Left ventricle myocardium inferior (tissue), 1 donor: Measurements from ENCODE around the gene PROX2. TPM values are rescaled to one million over a fixed set of nuclear protein-coding genes. Genes with fewer than 3 reads are reported as not detected.
A peak's percentile ranks its signal among the peaks of the same experiment; 100 is the strongest.

Experiments used
- DNase-seq: peaks from one replicate; pipeline ENCODE4 v3.0.0-alpha.2; 2020
- H3K27ac ChIP-seq: fragments of 200-600 bp; replicated peaks from 2 replicates; pipeline ENCODE4 v1.8.0; 2021
- H3K27me3 ChIP-seq: fragments of 200-600 bp; 2 replicates; pipeline ENCODE4 v1.8.0; 2021; ENCODE audit warnings: low read depth
- H3K36me3 ChIP-seq: fragments of 200-600 bp; 2 replicates; pipeline ENCODE4 v1.8.0; 2021
- H3K4me1 ChIP-seq: fragments of 200-600 bp; 2 replicates; pipeline ENCODE4 v1.8.0; 2021
- H3K4me3 ChIP-seq: fragments of 200-600 bp; 2 replicates; pipeline ENCODE4 v1.8.0; 2021; ENCODE audit warnings: mild to moderate bottlenecking, moderate library complexity
- H3K9me3 ChIP-seq: fragments of 200-600 bp; replicated peaks from 2 replicates; pipeline ENCODE4 v1.8.0; 2021
- CTCF ChIP-seq: fragments of 200-600 bp; IDR thresholded peaks from 2 replicates; pipeline ENCODE4 v1.8.0; 2021; ENCODE audit warnings: antibody characterized with exemption, mild to moderate bottlenecking, borderline replicate concordance
- intact Hi-C: fragments of 100-400 bp; cut with micrococcal nuclease; formaldehyde crosslinking; loops from one replicate; pipeline ENCODE4 v1.11.0; 2022
- long read RNA-seq: library from polyadenylated mRNA; unstranded; transcript quantifications from one replicate; pipeline ENCODE4 v2.0.0, GENCODE V29; 2021
- total RNA-seq: library from RNA; stranded (reverse); fragmentation: NEBNext Ultra II Directional; extraction: Animal tissue kit (Norgen Biotek cat#: 25700); gene quantifications from one replicate; pipeline ENCODE4 v1.2.1, GENCODE V29; 2021
- donor health status: DM: no; HTN: yes; CAD: no; lungs with severe emphysema.

PROX2 gene
- not detected for total RNA-seq
- long read RNA-seq = 0 reads

- H3K9me3 ChIP-seq = no peaks in the 10 kb centered on the region
- peaks cover 6% of the 10 kb centered on the region for H3K4me1 ChIP-seq
- no peaks in the 10 kb centered on the region for H3K36me3 ChIP-seq
- intact Hi-C loops = no loop called here
- no peaks in the 10 kb centered on the region for H3K27me3 ChIP-seq
- H3K27ac ChIP-seq = no peak within 1 kb of the TSS
- H3K4me3 ChIP-seq = no peak within 1 kb of the TSS
- DNase-seq = no peak
- TF ChIP-seq CTCF = no peak
These were observed at the start of gene PROX2 for GRCh38 chr14:74875941-74876913. Gene PROX2, minus strand, starts transcription at chr14:74876145. Its CDS starts 12,311 bp downstream, at chr14:74863834.

DNA sequence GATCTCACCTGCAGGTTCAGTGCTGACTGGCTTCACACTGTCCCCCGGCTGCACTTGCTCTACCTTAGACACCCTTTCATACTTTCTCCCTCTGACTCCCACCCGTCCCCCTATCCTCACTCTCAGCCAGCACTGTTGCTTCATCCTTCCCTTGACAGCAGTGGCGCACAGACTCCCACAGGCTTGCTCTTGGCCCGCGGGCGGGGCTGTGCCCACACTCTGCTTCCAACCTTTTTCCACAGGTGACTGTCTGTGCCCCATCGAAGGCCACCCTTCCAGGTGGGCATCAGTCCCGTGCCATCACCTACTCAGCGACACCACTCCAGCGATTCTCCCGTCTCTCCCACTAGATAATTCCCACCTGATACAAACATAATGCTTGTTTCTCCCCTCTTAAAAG, 48.1 kb upstream of the PROX2 start:
- no peak overlapping the region for H3K4me3 ChIP-seq
- no peaks in the 10 kb centered on the region for H3K27me3 ChIP-seq
- H3K36me3 ChIP-seq = no peaks in the 10 kb centered on the region
- H3K27ac ChIP-seq = no peak overlapping the region
- TF ChIP-seq CTCF = no peak
- no peaks in the 10 kb centered on the region for H3K9me3 ChIP-seq
- intact Hi-C loops = no loop called here
- DNase-seq = no peak
- peaks cover 19% of the 10 kb centered on the region for H3K4me1 ChIP-seq

DNA sequence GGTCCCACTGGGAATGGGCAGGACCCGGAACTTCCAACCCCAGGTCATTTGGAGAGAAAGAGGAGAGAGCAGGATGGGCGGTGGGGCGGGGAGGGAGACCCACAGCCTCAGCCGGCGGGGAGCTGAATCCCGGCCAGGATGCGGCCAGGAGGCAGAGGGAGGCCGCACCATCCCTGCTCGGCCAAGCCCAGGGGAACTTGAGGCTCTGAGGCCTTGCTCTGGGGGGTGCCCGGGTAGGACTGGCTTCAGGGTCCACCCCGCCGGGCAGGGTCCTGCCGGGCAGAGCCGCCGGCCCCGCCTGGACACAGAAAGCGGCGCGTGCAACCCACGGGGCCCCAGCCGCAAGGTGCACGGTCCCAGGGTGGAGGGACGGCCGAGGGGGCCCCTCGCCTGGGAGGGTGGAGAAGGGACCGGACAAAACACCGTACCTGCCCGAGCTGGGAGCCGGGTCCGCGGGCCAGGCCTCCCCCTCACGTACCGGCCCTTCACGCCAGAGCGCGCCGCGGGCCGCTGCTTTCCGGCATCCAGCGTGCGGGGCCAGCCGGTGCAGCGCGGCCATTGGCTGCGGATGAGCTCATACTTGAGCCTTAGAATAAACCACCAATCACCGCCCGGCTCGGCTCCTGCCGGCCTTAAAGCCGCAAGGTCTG, 46.9 kb upstream of the PROX2 start, which contains the start of gene RPS6KL1:
TSS of gene RPS6KL1 (minus strand) at position 509 of the 650 bp plus-strand sequence. CDS start 1,719 bp downstream, outside the sequence.
- Histone ChIP-seq H3K27me3 (no peaks in the 10 kb centered on the region), H3K9me3 (no peaks in the 10 kb centered on the region), H3K4me3 (peak within 1 kb of the TSS; percentile 84), H3K4me1 (peaks cover 29% of the 10 kb centered on the region), H3K27ac (peak within 1 kb of the TSS; percentile 80), H3K36me3 (no peaks in the 10 kb centered on the region)
- DNase-seq = peak; percentile 85
- no peak for TF ChIP-seq CTCF
- intact Hi-C loops = no loop called here

- DNase-seq = no peak
- Histone ChIP-seq H3K4me1 (peaks cover 36% of the 10 kb centered on the region), H3K27ac (peak overlapping the region; percentile 80), H3K36me3 (no peaks in the 10 kb centered on the region), H3K4me3 (peak overlapping the region; percentile 84), H3K9me3 (no peaks in the 10 kb centered on the region), H3K27me3 (no peaks in the 10 kb centered on the region)
- intact Hi-C loops = no loop called here
- TF ChIP-seq CTCF = no peak
These were observed 46.2 kb upstream of the PROX2 start for GRCh38 chr14:74921987-74922751.

DNA sequence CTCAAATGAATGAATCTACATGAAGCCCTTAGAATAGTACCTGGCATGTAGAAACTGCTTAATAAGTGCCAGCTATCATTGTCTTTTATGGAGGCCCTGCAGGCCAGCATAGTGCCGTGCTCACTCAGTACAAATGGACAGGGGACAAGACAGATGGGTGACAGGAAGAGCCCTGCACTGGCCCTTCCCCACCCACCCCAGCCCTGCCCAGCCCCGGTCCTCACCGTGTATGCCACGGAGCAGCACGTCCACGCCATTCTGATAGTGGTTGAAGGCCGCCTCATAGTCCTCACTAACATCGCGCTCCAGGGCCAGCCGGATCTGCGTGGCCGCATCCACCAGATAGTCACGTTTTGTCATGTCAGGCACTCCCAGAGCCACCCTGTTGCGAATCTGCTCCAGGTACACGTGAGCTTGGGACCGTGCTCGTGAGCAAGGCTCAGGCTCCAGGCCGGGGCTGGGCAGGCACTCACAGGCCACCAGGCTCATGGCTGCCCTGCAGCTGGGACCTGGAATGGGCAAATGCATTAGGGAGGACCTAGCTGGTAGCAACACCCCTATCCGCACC, 45.2 kb upstream of the PROX2 start:
- Histone ChIP-seq H3K27me3 (no peaks in the 10 kb centered on the region), H3K4me1 (peaks cover 46% of the 10 kb centered on the region), H3K9me3 (no peaks in the 10 kb centered on the region), H3K27ac (no peak overlapping the region), H3K4me3 (no peak overlapping the region), H3K36me3 (no peaks in the 10 kb centered on the region)
- intact Hi-C loops = no loop called here
- DNase-seq = no peak
- no peak for TF ChIP-seq CTCF
